ENCODE data around the gene SOX12. TPM values are rescaled to one million over a fixed set of nuclear protein-coding genes. Genes with fewer than 3 reads are reported as not detected.
A peak's percentile ranks its signal among the peaks of the same experiment; 100 is the strongest.

SOX12 gene
- total and polyA plus RNA-seq, 5 donors from 2014 or later: 0.29 to 4.9 (median 0.43) TPM

DNA sequence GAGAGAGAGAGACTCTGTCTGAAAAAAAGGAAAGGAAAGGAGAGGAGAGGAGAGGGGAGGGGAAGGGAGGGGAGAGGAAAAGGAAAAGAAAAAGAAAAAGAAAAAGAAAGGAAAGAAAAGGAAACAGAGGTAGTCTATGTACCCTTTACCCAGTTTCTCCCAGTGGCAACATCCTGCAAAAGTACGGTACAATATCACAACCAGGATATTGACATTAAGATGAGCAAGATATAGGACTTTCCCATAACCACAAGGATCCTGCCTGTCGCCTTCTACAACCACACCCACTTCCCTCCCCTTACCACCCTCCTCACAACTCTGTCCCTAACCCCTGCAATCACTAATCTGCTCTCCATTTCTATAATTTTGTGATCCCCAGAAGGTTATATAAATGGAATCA is 38.8 kb upstream of the SOX12 start:
- peaks cover 17% of the 10 kb centered on the region for H3K4me1 ChIP-seq (ENCODE audit: control insufficient read depth, insufficient read depth, low read length, poor library complexity, severe bottlenecking)
- no peaks in the 10 kb centered on the region for H3K9me3 ChIP-seq (ENCODE audit: control insufficient read depth in 2 of 2, low read length in 2 of 2)
- no peaks in the 10 kb centered on the region for H3K36me3 ChIP-seq (ENCODE audit: control insufficient read depth, insufficient read depth, low read length)
- H3K27ac ChIP-seq (ENCODE audit: insufficient read depth, low read length, poor library complexity, severe bottlenecking): no peak overlapping the region
- H3K4me3 ChIP-seq (ENCODE audit: low read depth, low read length): no peak overlapping the region
- H3K4me1 Mint-ChIP-seq: peaks cover 0 to 10% (median 2%) of the 10 kb centered on the region in 4 donors
- H3K4me3 Mint-ChIP-seq: no peak overlapping the region
- peaks cover 11% of the 10 kb centered on the region for H3K27me3 Mint-ChIP-seq
- peaks cover 0 to 2% (median 0%) of the 10 kb centered on the region in 7 donors for H3K9me3 Mint-ChIP-seq
- DNase-seq: no peak
- ATAC-seq (ENCODE audit: low read depth in 2 of 2): no peak
- H3K27ac Mint-ChIP-seq: no peak overlapping the region
- H3K36me3 Mint-ChIP-seq: peaks cover 4% of the 10 kb centered on the region
- no peaks in the 10 kb centered on the region for H3K27me3 ChIP-seq (ENCODE audit: control insufficient read depth, insufficient read depth, low read length)

DNA sequence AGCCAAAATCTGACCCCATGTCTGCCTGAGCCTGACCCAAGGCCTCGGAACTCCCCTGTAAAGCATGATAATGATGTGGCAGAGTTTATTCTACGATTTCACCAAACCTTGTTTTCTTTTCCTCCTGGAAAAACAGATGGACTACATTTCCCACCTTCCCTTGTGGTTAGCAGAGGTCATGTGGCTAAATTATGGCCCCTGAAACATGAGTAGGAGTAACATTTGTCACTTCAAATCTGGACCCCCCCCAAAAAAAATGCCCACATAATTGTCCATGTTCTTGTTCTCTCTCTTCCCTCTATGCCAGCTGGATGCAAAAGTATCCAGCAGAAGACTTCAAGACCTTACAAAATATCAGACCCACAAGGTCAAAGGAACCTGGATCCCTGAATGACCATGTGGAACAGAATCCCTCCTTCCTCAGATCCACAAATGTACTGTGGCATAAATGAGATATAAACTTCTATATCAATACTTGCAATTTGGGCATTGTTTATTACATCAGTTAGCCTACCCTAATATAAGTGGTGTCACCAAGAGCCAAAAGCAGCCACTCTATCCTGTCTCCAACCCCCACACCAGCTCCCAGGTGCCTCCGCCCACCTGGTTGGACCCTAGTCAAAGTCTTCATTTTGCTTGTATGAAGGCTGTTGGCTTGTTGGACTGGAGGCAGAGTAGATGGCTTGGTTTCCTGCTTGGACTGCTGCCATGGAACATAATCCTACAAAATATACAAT is 36.2 kb upstream of the SOX12 start:
- Histone ChIP-seq H3K4me3 (ENCODE audit: low read depth, low read length) (no peak overlapping the region), H3K27ac (ENCODE audit: insufficient read depth, low read length, poor library complexity, severe bottlenecking) (no peak overlapping the region), H3K4me1 (ENCODE audit: control insufficient read depth, insufficient read depth, low read length, poor library complexity, severe bottlenecking) (peaks cover 20% of the 10 kb centered on the region), H3K9me3 (ENCODE audit: control insufficient read depth in 2 of 2, low read length in 2 of 2) (no peaks in the 10 kb centered on the region), H3K36me3 (ENCODE audit: control insufficient read depth, insufficient read depth, low read length) (no peaks in the 10 kb centered on the region), H3K27me3 (ENCODE audit: control insufficient read depth, insufficient read depth, low read length) (no peaks in the 10 kb centered on the region)
- peaks cover 3% of the 10 kb centered on the region for H3K27me3 Mint-ChIP-seq
- DNase-seq (no peak), ATAC-seq (ENCODE audit: low read depth in 2 of 2) (no peak)
- H3K4me1 Mint-ChIP-seq: peaks cover 0 to 10% (median 5%) of the 10 kb centered on the region in 4 donors
- peaks cover 0 to 2% (median 0%) of the 10 kb centered on the region in 7 donors for H3K9me3 Mint-ChIP-seq
- peak overlapping the region in 1 of 3 donors; percentile 6 for H3K27ac Mint-ChIP-seq
- H3K4me3 Mint-ChIP-seq: peak overlapping the region in 1 of 4 donors; percentile 16
- H3K36me3 Mint-ChIP-seq: no peaks in the 10 kb centered on the region

DNA sequence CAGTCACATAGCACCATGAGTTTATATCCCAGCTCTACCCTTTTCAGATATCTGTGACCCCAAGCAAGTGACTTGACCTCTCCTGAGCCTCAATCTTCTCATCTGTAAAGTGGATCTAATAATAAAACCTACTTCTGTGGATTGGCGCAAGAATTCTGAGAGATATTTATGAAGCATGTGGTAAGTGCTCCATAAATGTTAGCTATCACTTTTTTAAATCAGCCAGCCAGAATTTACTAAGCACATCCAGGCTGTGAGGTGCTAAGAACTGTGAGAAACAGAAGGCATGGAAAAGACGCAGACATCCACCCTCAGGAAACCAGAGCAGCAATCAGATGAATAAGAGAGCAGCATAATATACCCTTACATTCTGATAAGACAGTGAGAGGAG is 35.7 kb upstream of the SOX12 start:
- H3K9me3 ChIP-seq (ENCODE audit: control insufficient read depth in 2 of 2, low read length in 2 of 2): no peaks in the 10 kb centered on the region
- Mint-ChIP-seq H3K27ac (peak overlapping the region in 1 of 3 donors; percentile 9), H3K27me3 (no peaks in the 10 kb centered on the region), H3K4me3 (no peak overlapping the region), H3K9me3 (peaks cover 0 to 2% (median 0%) of the 10 kb centered on the region in 7 donors), H3K36me3 (no peaks in the 10 kb centered on the region), H3K4me1 (peaks cover 0 to 10% (median 5%) of the 10 kb centered on the region in 4 donors)
- no peak overlapping the region for H3K27ac ChIP-seq (ENCODE audit: insufficient read depth, low read length, poor library complexity, severe bottlenecking)
- no peaks in the 10 kb centered on the region for H3K36me3 ChIP-seq (ENCODE audit: control insufficient read depth, insufficient read depth, low read length)
- ATAC-seq (ENCODE audit: low read depth in 2 of 2) (no peak), DNase-seq (peak in 1 of 3 donors; percentile 18)
- H3K4me1 ChIP-seq (ENCODE audit: control insufficient read depth, insufficient read depth, low read length, poor library complexity, severe bottlenecking): peaks cover 20% of the 10 kb centered on the region
- no peaks in the 10 kb centered on the region for H3K27me3 ChIP-seq (ENCODE audit: control insufficient read depth, insufficient read depth, low read length)
- peak overlapping the region; percentile 81 for H3K4me3 ChIP-seq (ENCODE audit: low read depth, low read length)

DNA sequence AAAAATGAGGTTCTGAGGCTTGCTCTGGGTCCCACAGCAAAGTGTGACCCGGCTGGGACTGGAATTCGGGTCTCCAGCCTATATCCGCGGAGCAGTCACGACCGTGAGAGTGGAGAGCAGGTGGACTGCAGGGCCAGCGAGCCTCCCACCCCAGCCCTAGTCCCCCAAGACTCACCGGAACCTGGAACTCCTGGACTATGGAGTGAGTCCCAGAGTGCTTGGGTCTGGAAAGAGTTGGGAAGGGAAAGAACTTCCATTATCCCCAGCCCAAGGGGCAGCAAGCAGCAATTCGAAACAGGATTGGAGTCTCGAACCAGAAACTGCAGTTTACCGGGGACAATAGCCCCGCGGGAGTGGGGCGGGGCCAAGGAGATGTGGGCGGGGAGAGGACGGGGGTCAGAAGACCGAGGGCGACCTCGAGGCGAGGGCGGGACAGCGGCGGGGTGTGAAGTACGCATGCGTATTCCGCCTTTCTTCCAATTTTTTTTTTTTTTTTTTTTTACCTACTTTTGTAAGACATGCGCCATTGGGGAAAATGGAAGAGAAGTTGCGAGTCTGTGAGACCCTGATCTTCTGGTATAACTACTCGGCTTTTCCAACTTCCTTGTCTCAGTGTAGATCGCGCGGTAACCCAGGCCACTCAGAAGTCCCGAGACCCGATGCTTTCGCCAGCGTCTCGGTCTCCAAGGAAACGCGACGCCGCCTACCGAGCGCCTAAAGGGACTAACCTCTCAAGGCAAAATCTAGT is 35.1 kb upstream of the SOX12 start, which contains the start of gene C20orf96:
Gene C20orf96 (minus strand): TSS at position 667 of the 748 bp plus-strand sequence. CDS start 140 bp downstream, at position 527.
- H3K4me3 Mint-ChIP-seq: no peak within 1 kb of the TSS
- DNase-seq (peak; percentile 74 to 94 (median 78)), ATAC-seq (ENCODE audit: low read depth in 2 of 2) (peak; percentile 84)
- Histone ChIP-seq H3K4me3 (ENCODE audit: low read depth, low read length) (peak within 1 kb of the TSS; percentile 81), H3K27me3 (ENCODE audit: control insufficient read depth, insufficient read depth, low read length) (no peaks in the 10 kb centered on the region), H3K4me1 (ENCODE audit: control insufficient read depth, insufficient read depth, low read length, poor library complexity, severe bottlenecking) (peaks cover 20% of the 10 kb centered on the region), H3K27ac (ENCODE audit: insufficient read depth, low read length, poor library complexity, severe bottlenecking) (no peak within 1 kb of the TSS), H3K36me3 (ENCODE audit: control insufficient read depth, insufficient read depth, low read length) (no peaks in the 10 kb centered on the region), H3K9me3 (ENCODE audit: control insufficient read depth in 2 of 2, low read length in 2 of 2) (no peaks in the 10 kb centered on the region)
- H3K27me3 Mint-ChIP-seq: no peaks in the 10 kb centered on the region
- H3K36me3 Mint-ChIP-seq: no peaks in the 10 kb centered on the region
- peaks cover 0 to 2% (median 0%) of the 10 kb centered on the region in 7 donors for H3K9me3 Mint-ChIP-seq
- H3K4me1 Mint-ChIP-seq: peaks cover 0 to 10% (median 5%) of the 10 kb centered on the region in 4 donors
- peak within 1 kb of the TSS in 1 of 3 donors; percentile 9 for H3K27ac Mint-ChIP-seq

DNA sequence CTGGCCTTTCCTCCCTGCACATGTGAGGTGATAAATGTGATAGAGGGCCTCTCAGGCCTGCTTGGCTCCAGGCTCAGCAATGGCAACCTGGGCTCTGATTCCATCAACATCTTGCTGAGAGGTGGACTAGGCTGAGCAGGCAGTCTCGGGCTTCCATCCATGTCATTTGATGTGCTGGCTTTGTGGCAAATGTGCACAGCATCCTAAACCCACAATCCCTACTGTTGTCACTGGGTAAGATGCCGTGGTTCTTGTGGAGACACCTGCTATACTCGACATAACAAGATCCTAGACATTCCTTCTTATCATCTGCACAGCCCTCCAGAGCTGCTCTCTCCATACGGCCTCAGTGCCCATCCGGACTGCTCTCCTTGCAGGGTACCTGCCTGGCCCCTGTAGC is 30.8 kb upstream of the SOX12 start:
- H3K4me3 Mint-ChIP-seq: peak overlapping the region in 2 of 4 donors; percentile 33 to 93
- Histone ChIP-seq H3K9me3 (ENCODE audit: control insufficient read depth in 2 of 2, low read length in 2 of 2) (no peaks in the 10 kb centered on the region), H3K4me3 (ENCODE audit: low read depth, low read length) (no peak overlapping the region), H3K27me3 (ENCODE audit: control insufficient read depth, insufficient read depth, low read length) (no peaks in the 10 kb centered on the region), H3K36me3 (ENCODE audit: control insufficient read depth, insufficient read depth, low read length) (peaks cover under 1% of the 10 kb centered on the region), H3K27ac (ENCODE audit: insufficient read depth, low read length, poor library complexity, severe bottlenecking) (no peak overlapping the region), H3K4me1 (ENCODE audit: control insufficient read depth, insufficient read depth, low read length, poor library complexity, severe bottlenecking) (peaks cover 42% of the 10 kb centered on the region)
- ATAC-seq (ENCODE audit: low read depth in 2 of 2) (no peak), DNase-seq (no peak)
- H3K27ac Mint-ChIP-seq: no peak overlapping the region
- peaks cover 17 to 39% (median 30%) of the 10 kb centered on the region in 4 donors for H3K4me1 Mint-ChIP-seq
- H3K9me3 Mint-ChIP-seq: no peaks in the 10 kb centered on the region
- H3K27me3 Mint-ChIP-seq: peaks cover 8% of the 10 kb centered on the region
- no peaks in the 10 kb centered on the region for H3K36me3 Mint-ChIP-seq

DNA sequence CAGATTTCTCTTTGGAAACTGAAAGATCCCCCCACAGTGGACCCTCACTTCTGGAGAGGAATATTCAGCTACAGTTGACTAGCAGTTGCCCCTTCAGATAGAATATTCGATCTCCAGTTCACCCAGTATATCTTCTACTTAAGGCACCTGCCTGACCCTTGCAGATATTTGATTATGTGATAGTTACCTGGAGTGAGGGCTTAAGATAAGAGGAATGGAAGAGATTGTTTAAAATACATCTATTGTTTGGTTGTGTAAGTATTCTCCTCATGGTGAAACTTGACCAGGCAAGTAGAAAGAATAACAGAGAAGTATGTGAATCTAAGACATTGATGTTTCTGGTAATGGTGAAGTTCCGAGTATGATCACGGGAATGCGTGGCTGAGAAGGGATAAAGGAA is 29.5 kb upstream of the SOX12 start:
- H3K4me3 ChIP-seq (ENCODE audit: low read depth, low read length): no peak overlapping the region
- peaks cover 8% of the 10 kb centered on the region for H3K27me3 Mint-ChIP-seq
- peaks cover 18 to 49% (median 34%) of the 10 kb centered on the region in 4 donors for H3K4me1 Mint-ChIP-seq
- peaks cover 8% of the 10 kb centered on the region for H3K36me3 ChIP-seq (ENCODE audit: control insufficient read depth, insufficient read depth, low read length)
- peak overlapping the region; percentile 68 to 86 (median 83) for H3K27ac Mint-ChIP-seq
- H3K27me3 ChIP-seq (ENCODE audit: control insufficient read depth, insufficient read depth, low read length): no peaks in the 10 kb centered on the region
- no peaks in the 10 kb centered on the region for H3K36me3 Mint-ChIP-seq
- no peaks in the 10 kb centered on the region for H3K9me3 Mint-ChIP-seq
- ATAC-seq (ENCODE audit: low read depth in 2 of 2): no peak
- H3K4me3 Mint-ChIP-seq: peak overlapping the region; percentile 78 to 93 (median 80)
- no peak overlapping the region for H3K27ac ChIP-seq (ENCODE audit: insufficient read depth, low read length, poor library complexity, severe bottlenecking)
- no peaks in the 10 kb centered on the region for H3K9me3 ChIP-seq (ENCODE audit: control insufficient read depth in 2 of 2, low read length in 2 of 2)
- H3K4me1 ChIP-seq (ENCODE audit: control insufficient read depth, insufficient read depth, low read length, poor library complexity, severe bottlenecking): peaks cover 41% of the 10 kb centered on the region
- no peak for DNase-seq

DNA sequence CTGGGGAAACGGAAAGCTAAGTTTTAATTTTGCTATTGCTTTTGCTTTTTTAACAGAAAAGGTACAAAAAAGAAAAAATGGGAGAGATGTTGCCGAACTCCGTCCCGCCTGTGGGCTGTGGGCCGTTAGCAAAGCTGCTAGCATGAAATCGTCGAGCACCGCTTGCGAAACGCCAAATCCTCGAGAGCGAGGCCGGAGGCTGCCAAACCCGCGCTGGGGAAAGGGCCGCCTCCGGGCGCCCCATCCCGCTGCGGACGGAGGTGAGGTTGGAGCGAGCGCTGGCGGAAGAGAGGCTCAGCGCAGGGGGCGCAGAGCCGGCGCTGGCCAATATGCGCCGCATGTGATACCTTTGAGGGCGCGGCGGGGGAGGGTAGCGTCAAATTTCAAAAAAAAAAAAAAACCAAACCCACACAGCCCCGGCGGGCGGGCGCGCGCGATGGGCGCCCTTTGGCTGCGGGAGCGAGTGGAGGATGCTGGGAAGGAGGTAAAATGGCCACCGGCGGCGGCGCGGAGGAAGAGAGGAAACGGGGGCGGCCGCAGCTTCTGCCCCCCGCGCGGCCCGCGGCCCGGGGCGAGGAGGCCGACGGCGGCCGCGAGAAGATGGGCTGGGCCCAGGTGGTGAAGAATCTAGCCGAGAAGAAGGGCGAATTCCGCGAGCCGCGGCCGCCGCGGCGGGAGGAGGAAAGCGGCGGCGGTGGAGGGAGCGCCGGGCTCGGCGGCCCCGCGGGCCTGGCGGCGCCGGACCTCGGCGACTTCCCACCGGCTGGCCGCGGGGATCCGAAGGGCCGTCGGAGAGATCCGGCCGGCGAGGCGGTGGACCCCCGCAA is 28.0 kb upstream of the SOX12 start, which contains the start of gene ZCCHC3:
Gene ZCCHC3 (plus strand): TSS at position 473 of the 827 bp plus-strand sequence. CDS start 17 bp downstream, at position 490.
- DNase-seq: peak; percentile 74 to 94 (median 84)
- H3K9me3 Mint-ChIP-seq: no peaks in the 10 kb centered on the region
- H3K4me1 Mint-ChIP-seq: peaks cover 18 to 58% (median 42%) of the 10 kb centered on the region in 4 donors
- peak within 1 kb of the TSS; percentile 95 to 100 (median 99) for H3K4me3 Mint-ChIP-seq
- peak within 1 kb of the TSS; percentile 98 to 99 (median 99) for H3K27ac Mint-ChIP-seq
- Histone ChIP-seq H3K9me3 (ENCODE audit: control insufficient read depth in 2 of 2, low read length in 2 of 2) (no peaks in the 10 kb centered on the region), H3K4me1 (ENCODE audit: control insufficient read depth, insufficient read depth, low read length, poor library complexity, severe bottlenecking) (peaks cover 31% of the 10 kb centered on the region), H3K27me3 (ENCODE audit: control insufficient read depth, insufficient read depth, low read length) (no peaks in the 10 kb centered on the region), H3K36me3 (ENCODE audit: control insufficient read depth, insufficient read depth, low read length) (peaks cover 8% of the 10 kb centered on the region), H3K4me3 (ENCODE audit: low read depth, low read length) (peak within 1 kb of the TSS; percentile 89), H3K27ac (ENCODE audit: insufficient read depth, low read length, poor library complexity, severe bottlenecking) (peak within 1 kb of the TSS; percentile 83)
- peaks cover 4% of the 10 kb centered on the region for H3K36me3 Mint-ChIP-seq
- peak; percentile 86 for ATAC-seq (ENCODE audit: low read depth in 2 of 2)
- H3K27me3 Mint-ChIP-seq: peaks cover 8% of the 10 kb centered on the region

Measured in CD4-positive, CD25-positive, alpha-beta regulatory T cell (primary cell).